Liver (tissue), 3 donors: ENCODE data around the gene SWT1.

Experiments
- ATF3 ChIP-seq: IDR thresholded peaks from 2 replicates; pipeline ENCODE4 v1.6.1; 2016; ENCODE audit warnings: antibody characterized with exemption
- CTCF ChIP-seq: fragments of 150-350 bp; IDR thresholded peaks from 2 replicates; pipeline ENCODE4 v1.5.1; 2017; ENCODE audit warnings: improper control_type of control experiment, low read depth, low read length; ENCODE audit not compliant: missing input control
- EGR1 ChIP-seq, 2 donors: IDR thresholded peaks; 2 replicates each; pipeline ENCODE4 v1.6.1; 2016 to 2018; ENCODE audit warnings: antibody characterized with exemption in 2 of 2, low read depth in 2 of 2
- FOXA1 ChIP-seq: IDR thresholded peaks from 2 replicates; pipeline ENCODE4 v1.6.1; 2016; ENCODE audit warnings: antibody characterized with exemption
- HNF4G ChIP-seq: IDR thresholded peaks from 2 replicates; pipeline ENCODE4 v1.6.1; 2016; ENCODE audit warnings: antibody characterized with exemption
- JUND ChIP-seq, 2 donors: IDR thresholded peaks; 2 replicates each; pipeline ENCODE4 v1.6.1; 2016; ENCODE audit warnings: antibody characterized with exemption in 2 of 2
- MAX ChIP-seq: IDR thresholded peaks from 2 replicates; pipeline ENCODE4 v1.6.1; 2016; ENCODE audit warnings: antibody characterized with exemption
- RAD21 ChIP-seq, 2 donors: IDR thresholded peaks; 2 replicates each; pipeline ENCODE4 v1.6.1; 2016; ENCODE audit warnings: antibody characterized with exemption in 2 of 2, mild to moderate bottlenecking in 2 of 2
- REST ChIP-seq: IDR thresholded peaks from 2 replicates; pipeline ENCODE4 v1.6.1; 2016; ENCODE audit warnings: antibody characterized with exemption, mild to moderate bottlenecking
- RXRA ChIP-seq, 2 donors: IDR thresholded peaks; 2 replicates each; pipeline ENCODE4 v1.6.1; 2017 to 2018; ENCODE audit warnings: antibody characterized with exemption in 2 of 2, mild to moderate bottlenecking in 1 of 2
- SP1 ChIP-seq: IDR thresholded peaks from 2 replicates; pipeline ENCODE4 v1.6.1; 2018; ENCODE audit warnings: antibody characterized with exemption, mild to moderate bottlenecking
- YY1 ChIP-seq: IDR thresholded peaks from 2 replicates; pipeline ENCODE4 v1.6.1; 2016; ENCODE audit warnings: antibody characterized with exemption, mild to moderate bottlenecking
- donor health status: healthy.
- donor health status: healthy.

GRCh38 chr1:185241127-185241526 lies 84.2 kb downstream of the SWT1 start:
- no peak for TF ChIP-seq CTCF
- no peak for TF ChIP-seq REST
- TF ChIP-seq HNF4G = no peak
- TF ChIP-seq EGR1 (IDR thresholded peaks at IDR 0.05; ENCODE audit: low read depth in 2 of 2) = no peak
- no peak for TF ChIP-seq ATF3
- no peak for TF ChIP-seq RXRA (IDR thresholded peaks at IDR 0.05)
- no peak for TF ChIP-seq YY1
- no peak for TF ChIP-seq MAX
- no peak for TF ChIP-seq JUND (IDR thresholded peaks at IDR 0.05)
- TF ChIP-seq RAD21 (IDR thresholded peaks at IDR 0.05) = no peak
- no peak for TF ChIP-seq SP1
- TF ChIP-seq FOXA1 = no peak
